Measurements from ENCODE around the gene SMARCA1. TPM values are rescaled to one million over a fixed set of nuclear protein-coding genes. Genes with fewer than 3 reads are reported as not detected.

The SMARCA1 gene
- total RNA-seq, 1 experiment from 2014 or later = 46.1 TPM

DNA sequence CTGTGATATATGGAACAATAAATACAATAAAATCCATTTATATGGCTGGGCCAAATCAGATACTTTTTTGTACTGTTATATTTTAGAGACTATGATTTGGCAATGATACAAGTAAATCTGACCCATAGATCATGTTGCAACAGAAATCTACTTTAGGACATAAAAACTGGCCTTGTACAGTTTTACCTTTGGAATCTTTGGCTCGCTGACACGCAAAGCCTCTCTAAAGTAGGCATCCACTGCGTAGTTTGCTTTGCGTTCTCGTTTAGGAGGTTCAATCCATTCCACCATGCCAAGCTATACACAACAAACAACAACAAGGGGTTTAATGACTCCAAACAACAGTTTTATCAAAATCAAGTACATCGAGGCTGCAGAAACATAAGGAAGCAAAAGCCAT, 42.4 kb downstream of the SMARCA1 start:
- TF ChIP-seq FOXP1 (CRISPR knock-in tag; IDR thresholded peaks at IDR 0.05; ENCODE audit: borderline replicate concordance) = no peak
- CTCF ChIA-PET = no interaction called here
- Mint-ChIP-seq H3K36me3 (peaks cover 31% of the 10 kb centered on the region), H3K4me1 (no peaks in the 10 kb centered on the region), H3K27ac (no peak overlapping the region), H3K27me3 (ENCODE audit: low read depth) (no peaks in the 10 kb centered on the region), H3K9me3 (no peaks in the 10 kb centered on the region), H3K4me3 (no peak overlapping the region)
- DNase-seq (ENCODE audit: low spot score) (no peak), ATAC-seq (no peak)
- POLR2A ChIA-PET = no interaction called here

DNA sequence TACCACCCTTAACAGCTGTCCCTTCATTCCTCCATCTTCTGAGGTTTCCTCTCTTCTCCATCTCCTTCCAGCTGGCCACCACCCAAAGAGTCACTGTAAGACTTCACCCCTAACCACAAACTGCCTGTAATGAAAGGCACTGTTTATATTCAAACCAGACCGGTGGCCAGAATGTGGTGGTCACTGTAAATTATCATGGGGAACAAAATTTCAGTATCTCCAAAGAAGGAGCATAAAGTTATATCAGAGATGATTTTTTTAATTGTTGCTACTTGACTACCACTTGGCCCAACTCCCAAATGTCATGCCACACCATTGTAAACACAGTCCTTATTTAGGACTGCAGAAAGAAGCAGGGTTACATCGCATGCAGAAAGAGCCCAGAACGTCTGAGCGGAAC, 44.8 kb downstream of the SMARCA1 start:
- TF ChIP-seq OVOL2 (CRISPR knock-in tag; IDR thresholded peaks at IDR 0.05; ENCODE audit: borderline replicate concordance) = no peak
- TF ChIP-seq PRRX2 (CRISPR knock-in tag; IDR thresholded peaks at IDR 0.05) = no peak
- TF ChIP-seq, protein P1, sequence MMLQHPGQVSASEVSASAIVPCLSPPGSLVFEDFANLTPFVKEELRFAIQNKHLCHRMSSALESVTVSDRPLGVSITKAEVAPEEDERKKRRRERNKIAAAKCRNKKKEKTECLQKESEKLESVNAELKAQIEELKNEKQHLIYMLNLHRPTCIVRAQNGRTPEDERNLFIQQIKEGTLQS (CRISPR knock-in tag; conservative IDR thresholded peaks at IDR 0.05) = no peak
- TF ChIP-seq ZNF138 (CRISPR knock-in tag; conservative IDR thresholded peaks at IDR 0.05) = no peak
- TF ChIP-seq ZNF317 (CRISPR knock-in tag; IDR thresholded peaks at IDR 0.05; ENCODE audit: borderline replicate concordance, low read depth) = no peak
- TF ChIP-seq CREB1 (CRISPR knock-in tag; IDR thresholded peaks at IDR 0.05) = no peak
- TF ChIP-seq SP1 (CRISPR knock-in tag; conservative IDR thresholded peaks at IDR 0.05) = no peak
- TF ChIP-seq USF2 (CRISPR knock-in tag; IDR thresholded peaks at IDR 0.05) = no peak
- no peak for TF ChIP-seq FOXP1 (CRISPR knock-in tag; IDR thresholded peaks at IDR 0.05; ENCODE audit: borderline replicate concordance)
- ATAC-seq = no peak

DNA sequence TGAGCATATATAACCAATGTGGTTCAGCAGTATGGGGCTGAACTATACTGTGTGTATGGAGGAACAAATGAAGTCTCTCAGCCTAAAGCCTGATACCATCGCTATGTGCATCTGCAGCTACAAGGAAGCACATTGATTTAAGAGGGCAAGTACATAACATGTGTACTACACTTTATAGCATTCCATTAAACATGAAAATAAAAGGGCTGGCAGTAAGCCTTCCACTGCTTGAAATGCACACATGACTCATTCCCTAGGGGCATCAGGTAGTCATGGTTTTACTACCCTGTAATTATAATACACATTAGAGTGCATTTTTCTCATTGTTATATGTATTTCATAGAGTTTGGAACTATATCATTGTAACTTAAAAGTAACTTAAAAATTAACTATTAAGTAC, 51.2 kb downstream of the SMARCA1 start:
- CTCF ChIA-PET = no interaction called here
- no peaks in the 10 kb centered on the region for H3K27me3 Mint-ChIP-seq (ENCODE audit: low read depth)

More for the DNA sequence above, 44.8 kb downstream of the SMARCA1 start:
- no peaks in the 10 kb centered on the region for H3K9me3 Mint-ChIP-seq
- peaks cover 26% of the 10 kb centered on the region for H3K36me3 Mint-ChIP-seq
- no peak overlapping the region for H3K4me3 Mint-ChIP-seq
- no peak for DNase-seq (ENCODE audit: low spot score)
- ChIA-PET POLR2A (no interaction called here), CTCF (no interaction called here)
- H3K27ac Mint-ChIP-seq = no peak overlapping the region
- no peaks in the 10 kb centered on the region for H3K4me1 Mint-ChIP-seq
- no peaks in the 10 kb centered on the region for H3K27me3 Mint-ChIP-seq (ENCODE audit: low read depth)

More for the DNA sequence above, 51.2 kb downstream of the SMARCA1 start:
- Mint-ChIP-seq H3K36me3 (peaks cover 16% of the 10 kb centered on the region), H3K27ac (no peak overlapping the region), H3K9me3 (no peaks in the 10 kb centered on the region), H3K4me1 (no peaks in the 10 kb centered on the region), H3K4me3 (no peak overlapping the region)
- DNase-seq (ENCODE audit: low spot score) (no peak), ATAC-seq (no peak)
- POLR2A ChIA-PET = no interaction called here
- TF ChIP-seq ZNF121 (CRISPR knock-in tag; IDR thresholded peaks at IDR 0.05) (no peak), ERG (CRISPR knock-in tag; IDR thresholded peaks at IDR 0.05) (no peak), ZNF232 (CRISPR knock-in tag; IDR thresholded peaks at IDR 0.05) (no peak), TEAD4 (CRISPR knock-in tag; IDR thresholded peaks at IDR 0.05) (no peak), NR2C2 (CRISPR knock-in tag; IDR thresholded peaks at IDR 0.05) (no peak), NFATC4 (CRISPR knock-in tag; IDR thresholded peaks at IDR 0.05) (no peak), FOXJ3 (CRISPR knock-in tag; IDR thresholded peaks at IDR 0.05; ENCODE audit: borderline replicate concordance) (no peak), EMX1 (CRISPR knock-in tag; IDR thresholded peaks at IDR 0.05) (no peak), ZMAT4 (CRISPR knock-in tag; IDR thresholded peaks at IDR 0.05) (no peak), SOX15 (CRISPR knock-in tag; IDR thresholded peaks at IDR 0.05) (no peak), NR3C1 (CRISPR knock-in tag; conservative IDR thresholded peaks at IDR 0.05; ENCODE audit: low read depth) (no peak), CREM (CRISPR knock-in tag; IDR thresholded peaks at IDR 0.05) (no peak), GABPB1 (CRISPR knock-in tag; IDR thresholded peaks at IDR 0.05) (no peak)
- TF ChIP-seq, protein P2, sequence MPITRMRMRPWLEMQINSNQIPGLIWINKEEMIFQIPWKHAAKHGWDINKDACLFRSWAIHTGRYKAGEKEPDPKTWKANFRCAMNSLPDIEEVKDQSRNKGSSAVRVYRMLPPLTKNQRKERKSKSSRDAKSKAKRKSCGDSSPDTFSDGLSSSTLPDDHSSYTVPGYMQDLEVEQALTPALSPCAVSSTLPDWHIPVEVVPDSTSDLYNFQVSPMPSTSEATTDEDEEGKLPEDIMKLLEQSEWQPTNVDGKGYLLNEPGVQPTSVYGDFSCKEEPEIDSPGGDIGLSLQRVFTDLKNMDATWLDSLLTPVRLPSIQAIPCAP (CRISPR knock-in tag; IDR thresholded peaks at IDR 0.05) = no peak
- TF ChIP-seq, protein P3, sequence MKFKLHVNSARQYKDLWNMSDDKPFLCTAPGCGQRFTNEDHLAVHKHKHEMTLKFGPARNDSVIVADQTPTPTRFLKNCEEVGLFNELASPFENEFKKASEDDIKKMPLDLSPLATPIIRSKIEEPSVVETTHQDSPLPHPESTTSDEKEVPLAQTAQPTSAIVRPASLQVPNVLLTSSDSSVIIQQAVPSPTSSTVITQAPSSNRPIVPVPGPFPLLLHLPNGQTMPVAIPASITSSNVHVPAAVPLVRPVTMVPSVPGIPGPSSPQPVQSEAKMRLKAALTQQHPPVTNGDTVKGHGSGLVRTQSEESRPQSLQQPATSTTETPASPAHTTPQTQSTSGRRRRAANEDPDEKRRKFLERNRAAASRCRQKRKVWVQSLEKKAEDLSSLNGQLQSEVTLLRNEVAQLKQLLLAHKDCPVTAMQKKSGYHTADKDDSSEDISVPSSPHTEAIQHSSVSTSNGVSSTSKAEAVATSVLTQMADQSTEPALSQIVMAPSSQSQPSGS (CRISPR knock-in tag; IDR thresholded peaks at IDR 0.05; ENCODE audit: borderline replicate concordance, low read depth) = no peak

Data from WTC11 (cell line).